ENCODE measurements around the gene PHEX.

GRCh38 chrX:22053481-22053880 is 21.4 kb downstream of the PHEX start:
- no peak for TF ChIP-seq CTCF (IDR thresholded peaks at IDR 0.05)
- TF ChIP-seq POLR2A (IDR thresholded peaks at IDR 0.05) = no peak

Measured in adrenal gland (tissue), 5 donors.